Neural progenitor cell (in vitro differentiated cells): ENCODE results near the gene METTL14. TPM values are rescaled to one million over a fixed set of nuclear protein-coding genes. Genes with fewer than 3 reads are reported as not detected.

Experiments used
- DNase-seq: peaks from one replicate; pipeline ENCODE4 v3.0.0-alpha.2; 2016; ENCODE audit warnings: low spot score
- H2AFZ ChIP-seq: fragments of 200-600 bp; sonication (generic); replicated peaks from 2 replicates; pipeline ENCODE4 v1.6.1; 2016; ENCODE audit warnings: antibody characterized with exemption
- H3F3A ChIP-seq: fragments of 200-600 bp; sonication (generic); 2 replicates; pipeline ENCODE4 v1.6.1; 2016; ENCODE audit warnings: antibody characterized with exemption, low read depth
- H3K27ac ChIP-seq: fragments of 200-600 bp; sonication (generic); 2 replicates; pipeline ENCODE4 v1.5.1; 2016; ENCODE audit warnings: mild to moderate bottlenecking
- H3K27me3 ChIP-seq: fragments of 200-600 bp; sonication (generic); 2 replicates; pipeline ENCODE4 v1.6.1; 2016; ENCODE audit warnings: mild to moderate bottlenecking, moderate library complexity
- H3K36me3 ChIP-seq: fragments of 200-600 bp; sonication (generic); 2 replicates; pipeline ENCODE4 v1.5.1; 2016
- H3K4me1 ChIP-seq: fragments of 200-600 bp; sonication (generic); 2 replicates; pipeline ENCODE4 v1.6.1; 2016; ENCODE audit warnings: mixed run types
- H3K4me2 ChIP-seq: fragments of 200-600 bp; sonication (generic); 2 replicates; pipeline ENCODE4 v1.6.1; 2016
- H3K4me3 ChIP-seq: fragments of 200-600 bp; sonication (generic); 2 replicates; pipeline ENCODE4 v1.5.1; 2016
- H3K79me2 ChIP-seq: fragments of 200-600 bp; sonication (generic); 2 replicates; pipeline ENCODE4 v1.6.1; 2016; ENCODE audit warnings: low read depth
- H3K9ac ChIP-seq: fragments of 200-600 bp; sonication (generic); 2 replicates; pipeline ENCODE4 v1.6.1; 2016
- H3K9me3 ChIP-seq: fragments of 200-600 bp; sonication (generic); 2 replicates; pipeline ENCODE4 v1.5.1; 2016; ENCODE audit warnings: low read depth
- H4K20me1 ChIP-seq: fragments of 200-600 bp; sonication (generic); 2 replicates; pipeline ENCODE4 v1.6.1; 2016; ENCODE audit warnings: low read depth
- H3K27ac Mint-ChIP-seq: 3 replicates; pipeline ENCODE4 v1.8.0; 2021; ENCODE audit warnings: mixed read lengths
- H3K27me3 Mint-ChIP-seq: 2 replicates; pipeline ENCODE4 v1.8.0; 2022; ENCODE audit warnings: low read depth, mild to moderate bottlenecking, inconsistent platforms, moderate library complexity, mixed read lengths; ENCODE audit not compliant: insufficient read depth
- H3K36me3 Mint-ChIP-seq: 3 replicates; pipeline ENCODE4 v1.8.0; 2021; ENCODE audit warnings: mixed read lengths
- H3K4me1 Mint-ChIP-seq: 3 replicates; pipeline ENCODE4 v1.8.0; 2021; ENCODE audit warnings: mixed read lengths
- H3K4me3 Mint-ChIP-seq: 3 replicates; pipeline ENCODE4 v1.8.0; 2021; ENCODE audit warnings: mild to moderate bottlenecking, moderate library complexity, mixed read lengths
- H3K9me3 Mint-ChIP-seq: 3 replicates; pipeline ENCODE4 v1.8.0; 2020; ENCODE audit warnings: mixed read lengths
- EZH2 ChIP-seq: fragments of 200-600 bp; sonication (generic); IDR thresholded peaks from 2 replicates; pipeline ENCODE4 v1.6.1; 2017; ENCODE audit warnings: antibody characterized with exemption, mild to moderate bottlenecking, moderate library complexity
- EZH2phosphoT487 ChIP-seq: fragments of 200-600 bp; sonication (generic); IDR thresholded peaks from 2 replicates; pipeline ENCODE4 v1.6.1; 2017; ENCODE audit warnings: antibody characterized with exemption
- total RNA-seq: library from RNA; depleted of rRNA; stranded (reverse); fragments of >200 nt; gene quantifications from 2 replicates; pipeline ENCODE4 v1.2.3, GENCODE V29; 2015; ENCODE audit warnings: low replicate concordance
- TF ChIP-seq, protein P1 (sequence below): fragments of 200-600 bp; sonication (generic); IDR thresholded peaks from 2 replicates; pipeline ENCODE4 v1.5.1; 2017; ENCODE audit warnings: antibody characterized with exemption, mild to moderate bottlenecking

The METTL14 gene
- total RNA-seq, 1 donor from 2014 or later: 43.2 TPM

DNA sequence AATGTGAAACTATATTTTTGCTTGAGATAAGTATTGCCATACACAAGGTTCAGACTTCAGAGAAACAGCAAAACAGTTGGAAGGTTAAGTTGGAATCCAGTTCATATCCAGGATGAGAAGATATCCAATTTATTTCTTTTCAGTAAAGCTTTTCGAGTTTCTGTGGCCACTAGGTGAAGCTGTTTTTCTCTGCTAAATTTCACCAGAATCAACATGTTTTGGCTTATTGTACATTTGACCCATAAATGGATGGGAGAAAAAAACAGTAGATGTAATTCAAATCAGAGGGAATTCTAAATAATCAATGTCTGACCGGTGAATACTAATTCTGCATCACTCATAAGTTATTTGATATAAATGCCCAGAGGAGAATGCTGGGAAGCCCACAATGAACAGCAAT is 9.1 kb upstream of the METTL14 start:
- Mint-ChIP-seq H3K27ac (no peak overlapping the region), H3K4me1 (no peaks in the 10 kb centered on the region), H3K4me3 (no peak overlapping the region), H3K36me3 (no peaks in the 10 kb centered on the region), H3K9me3 (no peaks in the 10 kb centered on the region), H3K27me3 (no peaks in the 10 kb centered on the region)
- H3K9me3 ChIP-seq: no peaks in the 10 kb centered on the region
- H3K4me1 ChIP-seq: no peaks in the 10 kb centered on the region
- H2AFZ ChIP-seq: no peak overlapping the region
- no peaks in the 10 kb centered on the region for H3K79me2 ChIP-seq
- H3K27me3 ChIP-seq: peaks cover 3% of the 10 kb centered on the region
- H3K36me3 ChIP-seq: no peaks in the 10 kb centered on the region
- H3K4me2 ChIP-seq: no peak overlapping the region
- DNase-seq: no peak
- H3F3A ChIP-seq: no peaks in the 10 kb centered on the region
- H3K27ac ChIP-seq: no peak overlapping the region
- no peaks in the 10 kb centered on the region for H4K20me1 ChIP-seq
- H3K4me3 ChIP-seq: no peak overlapping the region
- no peak overlapping the region for H3K9ac ChIP-seq
- no peak for TF ChIP-seq EZH2phosphoT487
- TF ChIP-seq, protein P1, sequence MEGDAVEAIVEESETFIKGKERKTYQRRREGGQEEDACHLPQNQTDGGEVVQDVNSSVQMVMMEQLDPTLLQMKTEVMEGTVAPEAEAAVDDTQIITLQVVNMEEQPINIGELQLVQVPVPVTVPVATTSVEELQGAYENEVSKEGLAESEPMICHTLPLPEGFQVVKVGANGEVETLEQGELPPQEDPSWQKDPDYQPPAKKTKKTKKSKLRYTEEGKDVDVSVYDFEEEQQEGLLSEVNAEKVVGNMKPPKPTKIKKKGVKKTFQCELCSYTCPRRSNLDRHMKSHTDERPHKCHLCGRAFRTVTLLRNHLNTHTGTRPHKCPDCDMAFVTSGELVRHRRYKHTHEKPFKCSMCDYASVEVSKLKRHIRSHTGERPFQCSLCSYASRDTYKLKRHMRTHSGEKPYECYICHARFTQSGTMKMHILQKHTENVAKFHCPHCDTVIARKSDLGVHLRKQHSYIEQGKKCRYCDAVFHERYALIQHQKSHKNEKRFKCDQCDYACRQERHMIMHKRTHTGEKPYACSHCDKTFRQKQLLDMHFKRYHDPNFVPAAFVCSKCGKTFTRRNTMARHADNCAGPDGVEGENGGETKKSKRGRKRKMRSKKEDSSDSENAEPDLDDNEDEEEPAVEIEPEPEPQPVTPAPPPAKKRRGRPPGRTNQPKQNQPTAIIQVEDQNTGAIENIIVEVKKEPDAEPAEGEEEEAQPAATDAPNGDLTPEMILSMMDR: peak; percentile 14
- TF ChIP-seq EZH2: no peak

DNA sequence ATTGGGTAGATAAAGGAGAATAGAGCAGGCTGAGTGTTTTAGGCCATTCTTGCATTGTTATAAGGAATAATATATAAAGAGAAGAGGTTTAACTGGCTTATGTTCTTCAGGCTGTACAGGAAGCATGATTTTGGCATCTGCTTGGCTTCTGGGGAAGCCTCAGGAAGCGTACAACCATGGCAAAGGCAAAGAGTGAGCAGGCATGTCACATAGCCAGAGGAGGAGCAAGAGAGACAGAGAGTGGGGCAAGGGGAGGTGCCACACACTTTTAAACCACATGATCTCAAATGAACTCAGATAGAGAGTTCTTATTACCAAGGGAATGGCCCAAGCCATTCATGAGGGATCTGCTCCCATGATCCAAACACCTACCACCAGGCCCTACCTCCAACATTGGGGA is 4.4 kb upstream of the METTL14 start:
- TF ChIP-seq EZH2phosphoT487 (no peak), EZH2 (no peak)
- TF ChIP-seq, protein P1: no peak
- no peaks in the 10 kb centered on the region for H3K4me1 ChIP-seq
- no peaks in the 10 kb centered on the region for H3K36me3 ChIP-seq
- peaks cover 9% of the 10 kb centered on the region for H3K4me1 Mint-ChIP-seq
- H3K9ac ChIP-seq: no peak overlapping the region
- H3K27ac ChIP-seq: no peak overlapping the region
- H3K27me3 Mint-ChIP-seq: peaks cover 2% of the 10 kb centered on the region
- H3K4me3 Mint-ChIP-seq: no peak overlapping the region
- no peak overlapping the region for H2AFZ ChIP-seq
- H3K27me3 ChIP-seq: peaks cover 3% of the 10 kb centered on the region
- no peaks in the 10 kb centered on the region for H3K9me3 ChIP-seq
- H3K9me3 Mint-ChIP-seq: no peaks in the 10 kb centered on the region
- no peak overlapping the region for H3K4me2 ChIP-seq
- no peak overlapping the region for H3K27ac Mint-ChIP-seq
- H3K4me3 ChIP-seq: no peak overlapping the region
- H3F3A ChIP-seq: no peaks in the 10 kb centered on the region
- DNase-seq: no peak
- peaks cover 2% of the 10 kb centered on the region for H4K20me1 ChIP-seq
- H3K79me2 ChIP-seq: peaks cover 6% of the 10 kb centered on the region
- no peaks in the 10 kb centered on the region for H3K36me3 Mint-ChIP-seq

DNA sequence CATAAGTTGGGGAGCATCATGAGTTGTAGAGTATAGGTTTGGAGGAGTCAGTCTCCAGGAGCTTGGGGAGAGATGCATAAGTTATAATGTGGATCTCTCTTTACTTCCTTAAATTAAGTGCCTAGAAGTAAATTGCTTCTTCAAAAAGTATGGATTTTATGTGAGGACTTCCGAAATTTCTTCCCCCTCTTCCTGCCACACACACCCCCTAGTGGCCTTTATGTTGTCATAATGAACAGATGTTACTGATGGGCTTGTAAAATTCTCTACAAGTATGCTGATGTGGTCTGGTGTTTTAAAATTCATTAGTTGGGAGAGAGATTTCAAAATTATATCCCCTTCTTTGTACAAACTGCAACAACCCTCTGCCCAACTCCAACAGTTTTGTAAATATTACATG is 2.3 kb upstream of the METTL14 start:
- no peaks in the 10 kb centered on the region for H3K36me3 ChIP-seq
- peaks cover 27% of the 10 kb centered on the region for H3K79me2 ChIP-seq
- DNase-seq: peak; percentile 35
- H3K4me3 ChIP-seq: no peak overlapping the region
- H3K9me3 Mint-ChIP-seq: no peaks in the 10 kb centered on the region
- no peak overlapping the region for H3K27ac ChIP-seq
- H3K27ac Mint-ChIP-seq: no peak overlapping the region
- no peak overlapping the region for H3K4me2 ChIP-seq
- peaks cover 16% of the 10 kb centered on the region for H3K4me1 Mint-ChIP-seq
- peaks cover 14% of the 10 kb centered on the region for H3K4me1 ChIP-seq
- H2AFZ ChIP-seq: peak overlapping the region; percentile 65
- H3K36me3 Mint-ChIP-seq: no peaks in the 10 kb centered on the region
- TF ChIP-seq, protein P1: peak; percentile 52
- no peak for TF ChIP-seq EZH2phosphoT487
- no peaks in the 10 kb centered on the region for H3K9me3 ChIP-seq
- peaks cover 19% of the 10 kb centered on the region for H4K20me1 ChIP-seq
- H3F3A ChIP-seq: no peaks in the 10 kb centered on the region
- no peak overlapping the region for H3K4me3 Mint-ChIP-seq
- no peak overlapping the region for H3K9ac ChIP-seq
- peaks cover 3% of the 10 kb centered on the region for H3K27me3 ChIP-seq
- peaks cover 2% of the 10 kb centered on the region for H3K27me3 Mint-ChIP-seq
